Hepatocyte (in vitro differentiated cells): ENCODE measurements around the gene COX19. TPM values are rescaled to one million over a fixed set of nuclear protein-coding genes. Genes with fewer than 3 reads are reported as not detected.

Experiments used
- DNase-seq: peaks from one replicate; pipeline ENCODE4 v3.0.0-alpha.2; 2016; ENCODE audit warnings: low spot score
- H2AFZ ChIP-seq: fragments of 200-600 bp; sonication (generic); 2 replicates; pipeline ENCODE4 v1.6.0; 2016; ENCODE audit warnings: antibody characterized with exemption, mild to moderate bottlenecking
- H3K27ac ChIP-seq: fragments of 200-600 bp; sonication (generic); 2 replicates; pipeline ENCODE4 v1.5.1; 2016; ENCODE audit warnings: mild to moderate bottlenecking
- H3K27me3 ChIP-seq: fragments of 200-600 bp; sonication (generic); 2 replicates; pipeline ENCODE4 v1.6.1; 2016
- H3K36me3 ChIP-seq: fragments of 200-600 bp; sonication (generic); replicated peaks from 2 replicates; pipeline ENCODE4 v1.5.1; 2016; ENCODE audit warnings: low read depth; ENCODE audit not compliant: insufficient read depth
- H3K4me1 ChIP-seq: fragments of 200-600 bp; sonication (generic); 2 replicates; pipeline ENCODE4 v1.5.1; 2016; ENCODE audit warnings: mild to moderate bottlenecking, moderate library complexity; ENCODE audit not compliant: insufficient read depth
- H3K4me2 ChIP-seq: fragments of 200-600 bp; sonication (generic); 2 replicates; pipeline ENCODE4 v1.6.0; 2016
- H3K4me3 ChIP-seq: fragments of 200-600 bp; sonication (generic); 2 replicates; pipeline ENCODE4 v1.5.1; 2016; ENCODE audit warnings: mild to moderate bottlenecking
- H3K79me2 ChIP-seq: fragments of 200-600 bp; sonication (generic); 2 replicates; pipeline ENCODE4 v1.6.0; 2017; ENCODE audit warnings: mild to moderate bottlenecking
- H3K9me2 ChIP-seq: fragments of 200-600 bp; sonication (generic); replicated peaks from 2 replicates; pipeline ENCODE4 v1.6.0; 2017; ENCODE audit warnings: mild to moderate bottlenecking; ENCODE audit not compliant: insufficient read depth
- H3K9me3 ChIP-seq: fragments of 200-600 bp; sonication (generic); 2 replicates; pipeline ENCODE4 v1.5.1; 2016; ENCODE audit warnings: low read depth, mild to moderate bottlenecking
- H4K20me1 ChIP-seq: fragments of 200-600 bp; sonication (generic); 2 replicates; pipeline ENCODE4 v1.6.0; 2016; ENCODE audit warnings: mild to moderate bottlenecking; ENCODE audit not compliant: insufficient read depth, poor library complexity, severe bottlenecking
- EZH2 ChIP-seq: fragments of 200-600 bp; sonication (generic); IDR thresholded peaks from 2 replicates; pipeline ENCODE4 v1.6.1; 2016; ENCODE audit warnings: antibody characterized with exemption, mild to moderate bottlenecking, borderline replicate concordance
- EZH2phosphoT487 ChIP-seq: fragments of 200-600 bp; sonication (generic); IDR thresholded peaks from one replicate; pipeline ENCODE4 v1.6.1; 2018; ENCODE audit warnings: antibody characterized with exemption, mild to moderate bottlenecking, low read depth, moderate library complexity; ENCODE audit not compliant: unreplicated experiment, severe bottlenecking
- WGBS: methylation state at CpG from one replicate; pipeline ENCODE4 v1.1.6; 2016; ENCODE audit warnings: low lambda C conversion rate; ENCODE audit errors: missing lambda C conversion rate; 5-methylcytosine and 5-hydroxymethylcytosine counted together
- polyA plus RNA-seq: library from polyadenylated mRNA; unstranded; fragments of >200 nt; fragmentation: Nextera tagmentation; extraction: Ambion mirVana; gene quantifications from 2 replicates; pipeline ENCODE4 v1.2.1, GENCODE V29; 2016
- total RNA-seq: library from RNA; depleted of rRNA; stranded (reverse); fragments of >200 nt; gene quantifications from 2 replicates; pipeline ENCODE4 v1.2.3, GENCODE V29; 2014
- TF ChIP-seq, protein P1 (sequence below): fragments of 200-600 bp; sonication (generic); IDR thresholded peaks from 2 replicates; pipeline ENCODE4 v1.5.1; 2016; ENCODE audit warnings: antibody characterized with exemption, mild to moderate bottlenecking; ENCODE audit not compliant: poor library complexity

Gene COX19
- total and polyA plus RNA-seq, 2 experiments from 2014 or later: 11.6 to 18.9 TPM

DNA sequence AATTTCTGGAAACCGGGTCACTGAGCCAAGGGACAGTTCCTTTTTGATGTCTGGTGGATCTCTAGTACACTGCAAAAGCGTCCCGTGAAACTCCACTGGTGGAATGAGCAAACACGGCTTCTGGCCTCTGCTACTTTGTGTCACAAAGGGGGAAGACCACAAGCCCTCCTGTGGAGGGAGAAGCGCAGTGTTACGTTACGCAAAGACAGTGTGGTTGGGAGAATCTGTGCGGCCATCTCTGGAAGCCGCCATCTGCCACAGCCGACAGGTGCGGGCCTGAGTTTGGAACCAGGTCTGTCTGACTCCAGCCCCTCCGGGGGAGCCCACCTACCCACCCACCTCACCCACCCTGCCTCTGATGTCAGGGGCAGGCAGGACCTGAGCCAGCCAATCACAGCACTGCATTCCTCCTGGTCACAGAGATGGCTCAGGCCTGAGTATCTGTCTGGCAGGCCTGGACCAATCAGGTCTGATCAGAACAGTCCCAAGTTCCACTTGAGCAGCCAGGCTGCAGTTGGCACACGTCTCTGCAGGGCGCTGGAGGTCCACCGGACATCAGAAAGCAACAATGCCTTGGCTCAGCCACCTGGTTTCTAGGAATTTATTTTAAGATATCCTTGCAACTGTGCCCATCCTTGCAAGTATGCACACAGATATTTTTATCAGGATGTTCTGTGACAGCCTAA lies 4.7 kb upstream of the COX19 start:
- Histone ChIP-seq H2AFZ (no peak overlapping the region), H3K9me3 (no peaks in the 10 kb centered on the region), H3K4me1 (peaks cover 38% of the 10 kb centered on the region), H3K4me3 (no peak overlapping the region), H3K27ac (peak overlapping the region; percentile 99), H3K27me3 (no peaks in the 10 kb centered on the region), H3K36me3 (no peaks in the 10 kb centered on the region), H3K4me2 (no peak overlapping the region), H4K20me1 (no peaks in the 10 kb centered on the region), H3K9me2 (no peaks in the 10 kb centered on the region), H3K79me2 (peaks cover 11% of the 10 kb centered on the region)
- TF ChIP-seq, protein P1, sequence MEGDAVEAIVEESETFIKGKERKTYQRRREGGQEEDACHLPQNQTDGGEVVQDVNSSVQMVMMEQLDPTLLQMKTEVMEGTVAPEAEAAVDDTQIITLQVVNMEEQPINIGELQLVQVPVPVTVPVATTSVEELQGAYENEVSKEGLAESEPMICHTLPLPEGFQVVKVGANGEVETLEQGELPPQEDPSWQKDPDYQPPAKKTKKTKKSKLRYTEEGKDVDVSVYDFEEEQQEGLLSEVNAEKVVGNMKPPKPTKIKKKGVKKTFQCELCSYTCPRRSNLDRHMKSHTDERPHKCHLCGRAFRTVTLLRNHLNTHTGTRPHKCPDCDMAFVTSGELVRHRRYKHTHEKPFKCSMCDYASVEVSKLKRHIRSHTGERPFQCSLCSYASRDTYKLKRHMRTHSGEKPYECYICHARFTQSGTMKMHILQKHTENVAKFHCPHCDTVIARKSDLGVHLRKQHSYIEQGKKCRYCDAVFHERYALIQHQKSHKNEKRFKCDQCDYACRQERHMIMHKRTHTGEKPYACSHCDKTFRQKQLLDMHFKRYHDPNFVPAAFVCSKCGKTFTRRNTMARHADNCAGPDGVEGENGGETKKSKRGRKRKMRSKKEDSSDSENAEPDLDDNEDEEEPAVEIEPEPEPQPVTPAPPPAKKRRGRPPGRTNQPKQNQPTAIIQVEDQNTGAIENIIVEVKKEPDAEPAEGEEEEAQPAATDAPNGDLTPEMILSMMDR: no peak
- TF ChIP-seq EZH2 (no peak), EZH2phosphoT487 (no peak)
- no peak for DNase-seq
- WGBS: 82% methylated on average over 15 of the region's 15 CpGs

DNA sequence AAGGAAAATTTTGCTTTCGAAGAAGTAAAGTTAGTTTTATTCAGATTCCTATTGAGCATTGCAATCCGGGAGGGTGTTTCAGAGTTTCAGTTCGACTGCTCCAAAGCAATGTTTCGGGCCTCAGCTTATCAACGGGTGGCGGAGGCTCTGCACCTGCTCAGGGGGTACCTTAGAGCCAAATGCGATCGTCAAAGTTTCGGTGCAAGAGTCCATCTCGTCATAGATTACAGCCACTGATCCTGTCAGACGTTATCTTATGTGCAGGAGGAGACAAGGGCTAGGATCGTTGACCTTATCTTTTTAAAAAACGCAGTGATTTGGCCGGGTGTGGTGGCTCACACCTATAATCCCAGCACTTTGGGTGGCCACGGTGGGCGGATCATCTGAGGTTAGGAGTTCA lies 3.8 kb upstream of the COX19 start:
- Histone ChIP-seq H3K4me2 (no peak overlapping the region), H3K27ac (peak overlapping the region; percentile 99), H2AFZ (no peak overlapping the region), H3K4me1 (peaks cover 38% of the 10 kb centered on the region), H3K36me3 (no peaks in the 10 kb centered on the region), H3K9me3 (no peaks in the 10 kb centered on the region), H4K20me1 (peaks cover 6% of the 10 kb centered on the region), H3K79me2 (peaks cover 18% of the 10 kb centered on the region), H3K9me2 (no peaks in the 10 kb centered on the region), H3K27me3 (no peaks in the 10 kb centered on the region), H3K4me3 (no peak overlapping the region)
- WGBS: 65% methylated on average over 16 of the region's 16 CpGs
- TF ChIP-seq EZH2 (no peak), EZH2phosphoT487 (no peak)
- TF ChIP-seq, protein P1: no peak
- no peak for DNase-seq

DNA sequence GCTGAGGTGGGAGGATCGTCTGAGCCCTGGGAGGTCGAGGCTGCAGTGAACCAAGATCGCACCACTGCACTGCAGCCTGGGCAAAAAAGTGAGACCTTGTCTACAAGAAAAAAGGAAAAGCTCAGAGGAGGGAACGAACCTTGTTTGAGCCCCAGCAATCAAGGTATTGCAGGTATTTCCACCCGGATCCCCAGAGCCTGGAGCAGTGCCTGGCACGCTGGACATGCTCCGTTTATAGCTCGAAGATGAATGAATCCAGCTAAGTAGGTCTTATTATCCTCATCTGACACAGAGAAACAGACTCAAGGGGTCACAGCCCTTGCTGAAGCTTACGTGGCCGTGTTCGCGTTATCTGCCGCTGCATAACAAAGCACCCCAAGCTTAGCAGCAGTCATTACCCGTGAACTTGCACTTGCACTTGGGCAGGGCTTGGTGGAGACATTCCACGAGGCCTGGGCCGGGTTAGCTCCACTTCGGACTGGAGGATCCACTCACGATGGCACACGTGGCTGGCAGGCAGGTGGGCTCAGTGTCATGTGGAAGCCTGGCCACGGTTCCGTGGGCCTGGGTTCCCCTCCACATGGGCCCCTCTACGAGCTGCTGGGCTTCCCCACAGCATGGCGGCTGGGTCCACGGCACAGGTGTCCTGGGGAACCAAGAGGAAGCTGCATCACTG lies 3.2 kb upstream of the COX19 start:
- no peak overlapping the region for H3K4me3 ChIP-seq
- no peak for TF ChIP-seq EZH2
- TF ChIP-seq, protein P1: no peak
- no peak for TF ChIP-seq EZH2phosphoT487

More for the DNA sequence above, 3.2 kb upstream of the COX19 start:
- no peak for DNase-seq
- no peaks in the 10 kb centered on the region for H3K27me3 ChIP-seq
- H3K36me3 ChIP-seq: no peaks in the 10 kb centered on the region
- no peaks in the 10 kb centered on the region for H3K9me3 ChIP-seq
- peaks cover 19% of the 10 kb centered on the region for H3K79me2 ChIP-seq
- H3K4me2 ChIP-seq: peak overlapping the region; percentile 42
- no peaks in the 10 kb centered on the region for H3K9me2 ChIP-seq
- no peak overlapping the region for H2AFZ ChIP-seq
- peak overlapping the region; percentile 99 for H3K27ac ChIP-seq
- H3K4me1 ChIP-seq: peaks cover 43% of the 10 kb centered on the region
- 82% methylated on average over 24 of the region's 24 CpGs for WGBS
- peaks cover 10% of the 10 kb centered on the region for H4K20me1 ChIP-seq
